Ishikawa (cell line): Measurements from ENCODE around the gene EPB41L2.

Source experiments
- CEBPB ChIP-seq: IDR thresholded peaks from 2 replicates; pipeline ENCODE4 v1.6.1; 2012
- CREB1 ChIP-seq: IDR thresholded peaks from 2 replicates; pipeline ENCODE4 v1.6.1; 2012; ENCODE audit warnings: low read depth
- EGR1 ChIP-seq: IDR thresholded peaks from 2 replicates; pipeline ENCODE4 v1.6.1; 2012
- EP300 ChIP-seq: IDR thresholded peaks from 2 replicates; pipeline ENCODE4 v1.6.1; 2012; ENCODE audit warnings: borderline replicate concordance
- FOXM1 ChIP-seq: IDR thresholded peaks from 2 replicates; pipeline ENCODE4 v1.6.1; 2012; ENCODE audit warnings: low read depth, borderline replicate concordance
- NFIC ChIP-seq: IDR thresholded peaks from 2 replicates; pipeline ENCODE4 v1.6.1; 2012
- RAD21 ChIP-seq: IDR thresholded peaks from 2 replicates; pipeline ENCODE4 v1.6.1; 2012; ENCODE audit warnings: low read depth
- TAF1 ChIP-seq: IDR thresholded peaks from 2 replicates; pipeline ENCODE4 v1.6.1; 2012; ENCODE audit warnings: low read depth, mild to moderate bottlenecking
- TCF12 ChIP-seq: IDR thresholded peaks from 2 replicates; pipeline ENCODE4 v1.6.1; 2012; ENCODE audit warnings: low read depth
- TEAD4 ChIP-seq: IDR thresholded peaks from 2 replicates; pipeline ENCODE4 v1.6.1; 2012
- USF1 ChIP-seq: IDR thresholded peaks from 2 replicates; pipeline ENCODE4 v1.6.1; 2012
- YY1 ChIP-seq: IDR thresholded peaks from 2 replicates; pipeline ENCODE4 v1.6.1; 2012; ENCODE audit warnings: low read depth
- ZBTB7A ChIP-seq: IDR thresholded peaks from 2 replicates; pipeline ENCODE4 v1.6.1; 2012; ENCODE audit warnings: low read depth
- TF ChIP-seq, protein P1 (sequence below): IDR thresholded peaks from 2 replicates; pipeline ENCODE4 v1.6.1; 2012
- TF ChIP-seq, protein P2 (sequence below): IDR thresholded peaks from 2 replicates; pipeline ENCODE4 v1.6.1; 2012; ENCODE audit warnings: low read depth, mild to moderate bottlenecking

The EPB41L2 gene

DNA sequence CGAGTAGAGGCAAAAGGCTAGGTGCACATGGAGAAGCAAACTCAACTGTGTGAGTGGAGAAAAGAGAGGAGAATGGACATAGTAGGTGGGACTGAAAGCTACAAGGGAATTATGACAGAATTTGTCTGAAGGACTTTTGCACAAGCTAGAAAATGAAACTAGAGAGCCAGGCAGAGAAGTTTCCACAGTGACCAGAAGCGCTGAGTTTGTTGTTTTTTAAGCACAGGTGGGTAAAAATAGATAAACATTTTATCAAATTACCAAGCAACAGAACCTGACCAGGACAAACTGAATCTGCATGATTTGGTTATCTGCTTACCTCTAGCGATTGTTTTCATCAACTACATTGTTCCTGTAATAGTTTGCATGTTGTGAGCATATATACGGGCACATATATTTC lies 197.3 kb downstream of the EPB41L2 start:
- no peak for TF ChIP-seq TCF12
- TF ChIP-seq EP300, result no peak
- TF ChIP-seq CEBPB, result no peak
- TF ChIP-seq EGR1, result no peak
- TF ChIP-seq RAD21, result no peak
- no peak for TF ChIP-seq FOXM1
- TF ChIP-seq, protein P1, sequence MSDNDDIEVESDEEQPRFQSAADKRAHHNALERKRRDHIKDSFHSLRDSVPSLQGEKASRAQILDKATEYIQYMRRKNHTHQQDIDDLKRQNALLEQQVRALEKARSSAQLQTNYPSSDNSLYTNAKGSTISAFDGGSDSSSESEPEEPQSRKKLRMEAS, result no peak
- no peak for TF ChIP-seq CREB1
- no peak for TF ChIP-seq USF1
- TF ChIP-seq, protein P2, sequence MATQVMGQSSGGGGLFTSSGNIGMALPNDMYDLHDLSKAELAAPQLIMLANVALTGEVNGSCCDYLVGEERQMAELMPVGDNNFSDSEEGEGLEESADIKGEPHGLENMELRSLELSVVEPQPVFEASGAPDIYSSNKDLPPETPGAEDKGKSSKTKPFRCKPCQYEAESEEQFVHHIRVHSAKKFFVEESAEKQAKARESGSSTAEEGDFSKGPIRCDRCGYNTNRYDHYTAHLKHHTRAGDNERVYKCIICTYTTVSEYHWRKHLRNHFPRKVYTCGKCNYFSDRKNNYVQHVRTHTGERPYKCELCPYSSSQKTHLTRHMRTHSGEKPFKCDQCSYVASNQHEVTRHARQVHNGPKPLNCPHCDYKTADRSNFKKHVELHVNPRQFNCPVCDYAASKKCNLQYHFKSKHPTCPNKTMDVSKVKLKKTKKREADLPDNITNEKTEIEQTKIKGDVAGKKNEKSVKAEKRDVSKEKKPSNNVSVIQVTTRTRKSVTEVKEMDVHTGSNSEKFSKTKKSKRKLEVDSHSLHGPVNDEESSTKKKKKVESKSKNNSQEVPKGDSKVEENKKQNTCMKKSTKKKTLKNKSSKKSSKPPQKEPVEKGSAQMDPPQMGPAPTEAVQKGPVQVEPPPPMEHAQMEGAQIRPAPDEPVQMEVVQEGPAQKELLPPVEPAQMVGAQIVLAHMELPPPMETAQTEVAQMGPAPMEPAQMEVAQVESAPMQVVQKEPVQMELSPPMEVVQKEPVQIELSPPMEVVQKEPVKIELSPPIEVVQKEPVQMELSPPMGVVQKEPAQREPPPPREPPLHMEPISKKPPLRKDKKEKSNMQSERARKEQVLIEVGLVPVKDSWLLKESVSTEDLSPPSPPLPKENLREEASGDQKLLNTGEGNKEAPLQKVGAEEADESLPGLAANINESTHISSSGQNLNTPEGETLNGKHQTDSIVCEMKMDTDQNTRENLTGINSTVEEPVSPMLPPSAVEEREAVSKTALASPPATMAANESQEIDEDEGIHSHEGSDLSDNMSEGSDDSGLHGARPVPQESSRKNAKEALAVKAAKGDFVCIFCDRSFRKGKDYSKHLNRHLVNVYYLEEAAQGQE, result no peak
- no peak for TF ChIP-seq NFIC
- TF ChIP-seq ZBTB7A, result no peak
- TF ChIP-seq TEAD4, result no peak
- no peak for TF ChIP-seq YY1
- TF ChIP-seq TAF1, result no peak

- no peak for TF ChIP-seq ZBTB7A
These were observed 198.7 kb downstream of the EPB41L2 start for GRCh38 chr6:130864344-130864743.

- TF ChIP-seq, protein P1, result no peak
- TF ChIP-seq YY1 (no peak), CEBPB (no peak), EGR1 (no peak), TAF1 (no peak), USF1 (no peak), FOXM1 (no peak), TCF12 (no peak)
These were observed 199.4 kb downstream of the EPB41L2 start for GRCh38 chr6:130863415-130864230.

GRCh38 chr6:130862370-130862769 lies 200.7 kb downstream of the EPB41L2 start:
- TF ChIP-seq FOXM1 (no peak), CEBPB (no peak), EP300 (no peak), TEAD4 (no peak), ZBTB7A (no peak), RAD21 (no peak), EGR1 (no peak), USF1 (no peak), NFIC (no peak), TCF12 (no peak), TAF1 (no peak), CREB1 (no peak), YY1 (no peak)
- TF ChIP-seq, protein P1, result no peak
- TF ChIP-seq, protein P2, result no peak

- TF ChIP-seq FOXM1 (no peak), CREB1 (no peak), EGR1 (no peak), EP300 (no peak), TEAD4 (no peak), TAF1 (no peak), NFIC (no peak), CEBPB (no peak), TCF12 (no peak), ZBTB7A (no peak), USF1 (no peak), RAD21 (no peak), YY1 (no peak)
- TF ChIP-seq, protein P1, result no peak
- TF ChIP-seq, protein P2, result no peak
These were observed 203.7 kb downstream of the EPB41L2 start for GRCh38 chr6:130859161-130859867.
